Stomach smooth muscle (tissue), 2 donors: ENCODE measurements around the gene TMOD4.
"Not testable (repeated sequence)": the region's sequence is repeated elsewhere in the genome, so short reads cannot be mapped to it uniquely, and the experiment has no call there.

Source experiments
- H3K27ac ChIP-seq: one replicate; pipeline ENCODE4 v1.7.0; 2013; ENCODE audit warnings: mild to moderate bottlenecking, low read length, inconsistent platforms
- H3K27me3 ChIP-seq, 2 donors: one replicate each; pipeline ENCODE4 v1.7.0; 2013; ENCODE audit warnings: low read length in 2 of 2; ENCODE audit not compliant: insufficient read depth in 2 of 2, control insufficient read depth in 1 of 2
- H3K36me3 ChIP-seq, 2 donors: one replicate each; pipeline ENCODE4 v1.7.0; 2013; ENCODE audit warnings: low read length in 2 of 2; ENCODE audit not compliant: control insufficient read depth in 2 of 2, insufficient read depth in 2 of 2
- H3K4me1 ChIP-seq: one replicate; pipeline ENCODE4 v1.7.0; 2013; ENCODE audit warnings: low read length; ENCODE audit not compliant: control insufficient read depth, insufficient read depth
- H3K4me3 ChIP-seq, 2 donors: one replicate each; pipeline ENCODE4 v1.7.0; 2013; ENCODE audit warnings: low read length in 2 of 2
- H3K9ac ChIP-seq, 2 donors: one replicate each; pipeline ENCODE4 v1.7.0; 2013; ENCODE audit warnings: low read length in 2 of 2, mild to moderate bottlenecking in 1 of 2
- H3K9me3 ChIP-seq, 2 donors: one replicate each; pipeline ENCODE4 v1.7.0; 2013; ENCODE audit warnings: low read length in 2 of 2; ENCODE audit not compliant: control insufficient read depth in 2 of 2
- donor health status: healthy.
- donor health status: Pancreatic carcinoma.

TMOD4 gene

GRCh38 chr1:151196292-151196800, 20.6 kb upstream of the TMOD4 start:
- no peak overlapping the region for H3K27ac ChIP-seq
- H3K9ac ChIP-seq, result no peak overlapping the region
- H3K9me3 ChIP-seq, result no peaks in the 10 kb centered on the region
- H3K36me3 ChIP-seq, result no peaks in the 10 kb centered on the region
- peaks cover 18% of the 10 kb centered on the region for H3K4me1 ChIP-seq
- no peaks in the 10 kb centered on the region for H3K27me3 ChIP-seq
- H3K4me3 ChIP-seq, result peak overlapping the region; percentile 8 to 35

GRCh38 chr1:151194894-151195594, 19.3 kb upstream of the TMOD4 start:
- not testable (repeated sequence) for H3K4me3 ChIP-seq, H3K36me3 ChIP-seq, H3K27me3 ChIP-seq, H3K9me3 ChIP-seq, H3K27ac ChIP-seq, H3K9ac ChIP-seq
- H3K4me1 ChIP-seq, result peaks cover 13% of the 10 kb centered on the region

GRCh38 chr1:151193856-151194255, 18.1 kb upstream of the TMOD4 start:
- Histone ChIP-seq H3K4me1 (peaks cover 13% of the 10 kb centered on the region), H3K36me3 (no peaks in the 10 kb centered on the region), H3K27me3 (no peaks in the 10 kb centered on the region), H3K9me3 (no peaks in the 10 kb centered on the region), H3K9ac (no peak overlapping the region), H3K27ac (no peak overlapping the region), H3K4me3 (no peak overlapping the region)

DNA sequence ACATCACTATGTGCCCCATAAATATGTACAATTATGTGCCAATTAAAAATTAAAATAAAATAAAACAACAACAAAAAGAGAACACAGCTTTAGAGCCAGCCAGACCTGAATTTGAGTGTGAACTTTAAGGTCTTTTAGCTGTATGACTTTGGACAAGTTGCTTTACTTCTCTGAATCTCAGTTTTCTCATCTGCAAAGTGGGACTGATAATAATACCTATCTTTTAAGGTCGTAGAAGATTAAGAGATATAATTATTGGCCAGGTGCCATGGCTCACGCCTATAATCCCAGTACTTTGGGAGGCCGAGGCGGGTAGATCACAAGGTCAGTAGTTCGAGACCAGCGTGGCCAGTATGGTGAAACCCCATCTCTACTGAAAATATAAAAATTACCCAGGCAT, 17.5 kb upstream of the TMOD4 start:
- H3K27ac ChIP-seq, result no peak overlapping the region
- H3K27me3 ChIP-seq, result no peaks in the 10 kb centered on the region
- no peaks in the 10 kb centered on the region for H3K36me3 ChIP-seq
- H3K4me3 ChIP-seq, result no peak overlapping the region
- H3K9ac ChIP-seq, result no peak overlapping the region
- H3K9me3 ChIP-seq, result no peaks in the 10 kb centered on the region
- peaks cover 19% of the 10 kb centered on the region for H3K4me1 ChIP-seq

DNA sequence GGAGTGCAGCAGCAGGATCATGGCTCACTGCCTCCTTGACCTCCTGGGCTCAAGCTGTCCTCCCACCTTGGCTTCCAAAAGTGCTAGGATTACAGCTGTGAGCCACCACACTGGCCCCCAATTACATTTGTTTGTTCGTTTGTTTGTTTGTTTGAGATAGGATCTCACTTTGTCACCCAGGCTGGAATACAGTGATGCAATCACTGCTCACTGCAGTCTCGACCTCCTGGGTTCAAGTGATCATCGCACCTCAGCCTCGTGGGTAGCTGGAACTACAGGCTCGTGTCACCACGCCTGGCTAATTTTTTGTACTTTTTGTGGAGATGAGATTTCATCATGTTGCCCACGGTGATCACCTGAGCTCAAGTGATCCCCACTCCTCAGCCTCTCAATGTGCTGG, 16.3 kb upstream of the TMOD4 start:
- H3K4me1 ChIP-seq, result peaks cover 16% of the 10 kb centered on the region
- no peak overlapping the region for H3K9ac ChIP-seq
- H3K27me3 ChIP-seq, result no peaks in the 10 kb centered on the region
- H3K4me3 ChIP-seq, result no peak overlapping the region
- no peaks in the 10 kb centered on the region for H3K9me3 ChIP-seq
- H3K27ac ChIP-seq, result no peak overlapping the region
- H3K36me3 ChIP-seq, result no peaks in the 10 kb centered on the region

- H3K27me3 ChIP-seq, result no peaks in the 10 kb centered on the region
- H3K27ac ChIP-seq, result peak within 1 kb of the TSS; percentile 76
- peak within 1 kb of the TSS; percentile 86 to 90 for H3K9ac ChIP-seq
- H3K36me3 ChIP-seq, result peaks cover 7 to 8% of the 10 kb centered on the region in 2 donors
- H3K4me1 ChIP-seq, result peaks cover 14% of the 10 kb centered on the region
- H3K9me3 ChIP-seq, result no peaks in the 10 kb centered on the region
- peak within 1 kb of the TSS; percentile 89 to 93 for H3K4me3 ChIP-seq
These were observed 14.1 kb upstream of the TMOD4 start, which contains the start of gene VPS72 for GRCh38 chr1:151189637-151190445. VPS72 (minus strand) TSS chr1:151190197; CDS start chr1:151190121, 76 bp downstream.

DNA sequence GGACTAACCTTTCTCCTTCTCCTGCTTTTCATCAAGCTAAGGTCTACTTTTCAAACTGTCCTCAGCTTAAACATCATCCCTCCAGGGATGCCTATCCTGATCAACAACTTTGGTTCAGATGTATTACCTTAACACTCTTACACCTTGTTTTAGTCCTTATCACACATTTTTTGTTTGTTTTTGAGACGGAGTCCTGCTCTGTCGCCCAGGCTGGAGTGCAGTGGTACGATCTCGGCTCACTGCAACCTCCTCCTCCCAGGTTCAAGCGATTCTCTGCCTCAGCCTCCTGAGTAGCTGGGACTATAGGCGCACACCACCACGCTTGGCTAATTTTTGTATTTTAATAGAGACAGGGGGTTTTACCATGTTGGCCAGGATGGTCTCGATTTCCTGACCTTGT, 12.9 kb upstream of the TMOD4 start:
- H3K4me1 ChIP-seq, result peaks cover 14% of the 10 kb centered on the region
- not testable (repeated sequence) for H3K27me3 ChIP-seq, H3K27ac ChIP-seq, H3K9me3 ChIP-seq
- peaks cover 13% of the 10 kb centered on the region in 2 donors for H3K36me3 ChIP-seq
- peak overlapping the region; percentile 86 to 90 for H3K9ac ChIP-seq
- peak overlapping the region; percentile 89 to 93 for H3K4me3 ChIP-seq

- H3K27ac ChIP-seq, result no peak overlapping the region
- no peak overlapping the region for H3K9ac ChIP-seq
- H3K4me1 ChIP-seq, result peaks cover 14% of the 10 kb centered on the region
- no peaks in the 10 kb centered on the region for H3K27me3 ChIP-seq
- peaks cover 23 to 25% of the 10 kb centered on the region in 2 donors for H3K36me3 ChIP-seq
- no peaks in the 10 kb centered on the region for H3K9me3 ChIP-seq
- no peak overlapping the region for H3K4me3 ChIP-seq
These were observed 11.4 kb upstream of the TMOD4 start for GRCh38 chr1:151187205-151187604.

- no peaks in the 10 kb centered on the region for H3K27me3 ChIP-seq
- H3K36me3 ChIP-seq, result peaks cover 38 to 39% of the 10 kb centered on the region in 2 donors
- no peak overlapping the region for H3K4me3 ChIP-seq
- no peak overlapping the region for H3K9ac ChIP-seq
- H3K4me1 ChIP-seq, result peaks cover 11% of the 10 kb centered on the region
- no peak overlapping the region for H3K27ac ChIP-seq
- no peaks in the 10 kb centered on the region for H3K9me3 ChIP-seq
These were observed 8.4 kb upstream of the TMOD4 start for GRCh38 chr1:151184211-151184610.

DNA sequence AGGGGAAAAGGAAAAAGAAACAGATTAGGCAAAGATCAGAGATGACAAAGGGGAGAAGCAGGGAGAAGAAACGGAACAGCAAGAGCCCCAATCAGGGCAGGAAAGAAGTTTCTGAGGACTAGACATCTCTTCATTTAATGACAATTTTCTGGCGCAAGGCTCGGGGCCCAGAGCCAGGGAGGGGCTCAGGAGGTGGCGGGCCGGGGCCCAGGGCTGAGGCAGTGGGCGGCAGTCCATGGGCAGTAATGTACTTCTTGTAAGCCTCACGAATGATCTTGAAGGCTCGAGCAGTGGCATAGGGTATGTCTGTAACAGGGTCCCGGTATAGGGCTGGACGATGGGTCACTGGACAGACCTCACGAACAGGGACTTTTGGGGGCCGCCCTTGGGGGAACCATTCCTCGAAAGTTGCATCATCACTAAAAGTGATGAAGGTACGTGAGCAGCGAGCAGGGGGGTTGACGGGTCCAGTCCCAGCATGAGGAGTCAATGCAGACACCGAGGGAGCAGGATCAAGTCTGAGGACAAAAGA, 799 bp upstream of the TMOD4 start:
- H3K27ac ChIP-seq, result no peak overlapping the region

More for the DNA sequence above, 799 bp upstream of the TMOD4 start:
- H3K4me3 ChIP-seq, result no peak overlapping the region
- peaks cover 39 to 48% of the 10 kb centered on the region in 2 donors for H3K36me3 ChIP-seq
- no peaks in the 10 kb centered on the region for H3K27me3 ChIP-seq
- H3K9ac ChIP-seq, result no peak overlapping the region
- peaks cover 2% of the 10 kb centered on the region for H3K4me1 ChIP-seq
- H3K9me3 ChIP-seq, result no peaks in the 10 kb centered on the region
